ENCODE measurements around the gene GRIP2.

DNA sequence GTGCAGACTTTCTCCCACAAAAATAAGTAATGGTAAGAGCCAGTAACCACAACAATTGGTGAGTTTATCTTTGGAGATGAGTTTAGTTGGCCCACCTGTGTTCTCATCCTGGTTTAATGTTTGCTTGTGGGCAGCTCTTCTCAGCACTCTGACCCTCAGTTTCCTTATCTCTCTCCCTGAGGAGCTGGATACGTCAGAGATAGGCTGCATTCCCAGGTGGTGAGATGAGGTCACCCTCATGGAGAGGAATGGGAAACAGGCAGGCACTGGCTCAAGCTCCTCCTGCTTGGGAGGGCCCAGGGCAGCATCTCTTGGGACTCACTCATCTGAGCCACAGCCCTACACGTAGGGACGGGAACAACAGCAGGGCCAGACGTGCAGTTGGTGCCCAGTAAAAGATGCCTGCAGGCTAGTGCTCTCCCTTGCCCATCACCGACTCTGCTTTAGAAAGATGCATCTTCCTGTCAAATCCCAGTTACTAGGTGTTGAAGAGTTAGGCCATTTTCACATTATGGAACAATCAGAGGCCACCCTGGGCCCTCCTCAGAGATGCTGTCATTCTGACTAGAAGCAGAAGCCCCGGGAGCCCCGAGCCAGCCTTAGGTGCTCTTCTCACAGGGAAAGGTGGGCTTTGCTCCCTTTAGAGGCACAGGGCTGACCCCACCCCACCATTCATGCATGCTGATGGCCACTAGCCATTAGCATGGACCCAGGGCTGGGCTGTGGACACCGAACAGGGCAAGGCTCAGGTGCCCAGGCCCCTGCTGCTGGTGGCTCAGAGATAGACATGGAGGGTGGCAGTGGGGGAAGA lies 59.7 kb downstream of the GRIP2 start:
- no peak for TF ChIP-seq POLR2A (IDR thresholded peaks at IDR 0.05)
- TF ChIP-seq, protein P1, sequence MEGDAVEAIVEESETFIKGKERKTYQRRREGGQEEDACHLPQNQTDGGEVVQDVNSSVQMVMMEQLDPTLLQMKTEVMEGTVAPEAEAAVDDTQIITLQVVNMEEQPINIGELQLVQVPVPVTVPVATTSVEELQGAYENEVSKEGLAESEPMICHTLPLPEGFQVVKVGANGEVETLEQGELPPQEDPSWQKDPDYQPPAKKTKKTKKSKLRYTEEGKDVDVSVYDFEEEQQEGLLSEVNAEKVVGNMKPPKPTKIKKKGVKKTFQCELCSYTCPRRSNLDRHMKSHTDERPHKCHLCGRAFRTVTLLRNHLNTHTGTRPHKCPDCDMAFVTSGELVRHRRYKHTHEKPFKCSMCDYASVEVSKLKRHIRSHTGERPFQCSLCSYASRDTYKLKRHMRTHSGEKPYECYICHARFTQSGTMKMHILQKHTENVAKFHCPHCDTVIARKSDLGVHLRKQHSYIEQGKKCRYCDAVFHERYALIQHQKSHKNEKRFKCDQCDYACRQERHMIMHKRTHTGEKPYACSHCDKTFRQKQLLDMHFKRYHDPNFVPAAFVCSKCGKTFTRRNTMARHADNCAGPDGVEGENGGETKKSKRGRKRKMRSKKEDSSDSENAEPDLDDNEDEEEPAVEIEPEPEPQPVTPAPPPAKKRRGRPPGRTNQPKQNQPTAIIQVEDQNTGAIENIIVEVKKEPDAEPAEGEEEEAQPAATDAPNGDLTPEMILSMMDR (IDR thresholded peaks at IDR 0.05), result no peak
- no peak for TF ChIP-seq EP300 (IDR thresholded peaks at IDR 0.05)
